GM15510 (cell line): ENCODE measurements around the gene CNNM4.

Source experiments
- POLR2A ChIP-seq: IDR thresholded peaks from 3 replicates; pipeline ENCODE4 v1.6.1; 2011; ENCODE audit warnings: borderline replicate concordance; ENCODE audit not compliant: insufficient read length; ENCODE audit errors: extremely low read depth

Gene CNNM4

GRCh38 chr2:96809951-96810782, 49.5 kb downstream of the CNNM4 start:
- no peak for TF ChIP-seq POLR2A

- no peak for TF ChIP-seq POLR2A
Measured at GRCh38 chr2:96810783-96811192, 50.1 kb downstream of the CNNM4 start.

- TF ChIP-seq POLR2A: no peak
Measured at GRCh38 chr2:96811917-96812316, 51.2 kb downstream of the CNNM4 start.

DNA sequence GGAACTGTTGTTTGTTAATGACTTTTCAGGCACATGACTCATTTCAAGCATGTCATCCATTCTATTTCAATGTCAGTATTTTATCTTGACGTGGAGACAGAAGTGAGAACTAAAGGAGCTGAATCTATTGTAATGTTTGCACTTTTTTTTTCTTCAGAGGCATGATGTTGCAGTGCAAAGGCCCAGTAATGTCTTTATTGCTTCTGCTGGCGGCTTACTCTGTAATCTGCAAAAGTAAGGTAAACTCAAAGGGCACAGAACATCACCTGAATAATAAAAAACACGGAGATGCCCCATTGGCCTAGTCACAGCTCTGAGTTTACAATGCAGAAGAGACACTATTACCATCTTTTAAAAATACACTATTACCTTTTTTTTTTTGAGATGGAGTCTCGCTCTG, 53.0 kb downstream of the CNNM4 start:
- no peak for TF ChIP-seq POLR2A

- TF ChIP-seq POLR2A: no peak
Measured at GRCh38 chr2:96815326-96816126, 54.8 kb downstream of the CNNM4 start.

- TF ChIP-seq POLR2A: peak; percentile 82
Measured at GRCh38 chr2:96816127-96816835, 55.6 kb downstream of the CNNM4 start, which contains the start of gene CNNM3. Gene CNNM3, plus strand, starts transcription at chr2:96816268. Its CDS starts 10 bp downstream, at chr2:96816278.

DNA sequence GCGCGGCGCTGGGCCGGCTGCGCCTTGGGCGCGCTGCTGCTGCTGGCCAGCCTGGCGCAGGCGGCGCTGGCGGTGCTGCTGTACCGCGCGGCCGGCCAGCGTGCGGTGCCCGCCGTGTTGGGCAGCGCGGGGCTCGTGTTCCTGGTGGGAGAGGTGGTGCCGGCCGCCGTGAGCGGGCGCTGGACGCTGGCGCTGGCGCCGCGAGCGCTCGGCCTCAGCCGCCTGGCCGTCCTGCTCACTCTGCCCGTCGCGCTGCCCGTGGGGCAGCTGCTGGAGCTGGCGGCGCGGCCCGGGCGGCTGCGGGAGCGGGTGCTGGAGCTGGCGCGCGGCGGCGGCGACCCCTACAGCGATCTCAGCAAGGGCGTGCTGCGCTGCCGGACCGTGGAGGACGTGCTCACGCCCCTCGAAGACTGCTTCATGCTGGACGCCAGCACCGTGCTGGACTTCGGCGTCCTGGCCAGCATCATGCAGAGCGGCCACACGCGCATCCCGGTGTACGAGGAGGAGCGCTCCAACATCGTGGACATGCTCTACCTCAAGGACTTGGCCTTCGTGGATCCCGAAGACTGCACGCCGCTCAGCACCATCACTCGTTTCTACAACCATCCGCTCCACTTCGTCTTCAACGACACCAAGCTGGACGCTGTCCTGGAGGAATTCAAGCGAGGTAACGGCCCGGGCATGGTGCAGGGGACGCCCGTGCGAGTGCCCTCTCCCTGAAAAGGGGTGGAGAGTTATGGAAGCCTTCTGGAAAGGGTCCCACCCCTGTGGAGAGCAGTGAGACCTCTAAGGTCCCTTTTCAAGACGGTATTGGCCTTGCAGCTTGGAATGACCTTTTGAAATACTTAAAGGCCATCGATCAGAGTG, 56.4 kb downstream of the CNNM4 start:
- TF ChIP-seq POLR2A: no peak

GRCh38 chr2:96817882-96818281, 57.2 kb downstream of the CNNM4 start:
- TF ChIP-seq POLR2A: no peak

DNA sequence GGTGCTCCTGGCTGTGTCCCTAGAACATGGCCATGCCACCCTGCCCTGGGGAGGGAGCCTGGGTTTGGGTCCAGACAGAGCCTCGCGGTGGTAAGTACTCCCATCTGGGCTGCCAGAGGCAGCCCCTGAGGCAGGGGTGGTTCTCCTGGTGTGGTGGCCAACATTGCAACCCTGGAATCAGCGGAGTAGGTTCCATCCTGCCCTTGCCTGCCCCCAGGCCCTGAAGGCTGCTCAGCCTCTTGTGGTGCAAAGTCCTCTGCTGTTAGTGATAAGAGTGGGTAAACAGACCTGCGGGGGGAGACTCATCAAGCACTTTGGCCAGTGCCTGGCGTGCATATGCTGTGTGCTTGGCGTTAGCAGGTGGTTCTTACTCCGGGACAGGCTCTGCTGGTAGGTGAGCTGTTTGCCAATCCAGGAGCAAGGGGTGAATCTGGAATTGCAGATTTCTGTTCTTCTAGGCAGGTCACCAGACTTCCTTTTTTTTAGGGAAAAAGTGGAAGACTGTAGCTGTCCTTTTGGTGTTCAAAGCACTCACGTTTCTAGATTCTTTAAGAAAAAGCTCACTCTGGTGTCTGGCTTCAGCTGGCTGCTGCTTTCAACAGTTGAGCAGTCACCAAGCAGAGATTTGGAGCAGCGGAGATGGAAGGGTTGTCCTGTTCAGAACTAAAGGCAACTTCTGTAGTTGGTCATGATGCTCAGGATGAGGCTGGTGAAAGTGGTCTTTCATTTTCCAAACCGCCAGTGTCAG, 58.6 kb downstream of the CNNM4 start:
- TF ChIP-seq POLR2A: no peak

DNA sequence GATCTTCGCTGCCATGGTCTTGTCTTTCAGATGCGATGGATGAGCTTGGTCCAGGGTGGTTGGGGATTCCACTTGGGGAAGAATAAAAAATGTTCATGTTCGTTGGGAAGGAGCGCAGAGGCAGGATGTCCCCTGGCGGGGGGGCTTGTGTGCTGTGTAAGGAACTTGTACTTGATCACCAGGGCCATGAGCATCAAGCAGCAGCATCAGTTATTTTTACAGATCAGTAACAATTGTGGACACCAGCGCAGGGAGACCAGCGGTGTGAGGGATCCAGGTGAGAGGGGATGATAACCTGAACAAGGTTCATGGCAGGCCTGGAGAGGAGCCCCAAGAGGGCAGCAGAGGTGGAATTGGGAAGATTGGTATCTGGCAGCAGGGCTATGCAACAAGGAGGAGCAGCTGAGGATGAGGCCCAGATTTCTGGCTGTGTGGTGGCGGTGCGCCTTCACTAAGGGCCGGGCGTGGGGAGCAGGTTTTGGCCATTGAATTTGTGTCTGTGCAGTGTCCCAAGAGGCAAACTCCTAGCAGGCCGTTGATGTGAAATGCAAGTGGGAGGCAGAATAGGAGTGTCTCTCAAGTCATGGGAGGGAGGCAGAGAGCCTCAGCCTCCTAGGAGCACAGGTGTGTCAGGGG, 59.3 kb downstream of the CNNM4 start:
- no peak for TF ChIP-seq POLR2A

DNA sequence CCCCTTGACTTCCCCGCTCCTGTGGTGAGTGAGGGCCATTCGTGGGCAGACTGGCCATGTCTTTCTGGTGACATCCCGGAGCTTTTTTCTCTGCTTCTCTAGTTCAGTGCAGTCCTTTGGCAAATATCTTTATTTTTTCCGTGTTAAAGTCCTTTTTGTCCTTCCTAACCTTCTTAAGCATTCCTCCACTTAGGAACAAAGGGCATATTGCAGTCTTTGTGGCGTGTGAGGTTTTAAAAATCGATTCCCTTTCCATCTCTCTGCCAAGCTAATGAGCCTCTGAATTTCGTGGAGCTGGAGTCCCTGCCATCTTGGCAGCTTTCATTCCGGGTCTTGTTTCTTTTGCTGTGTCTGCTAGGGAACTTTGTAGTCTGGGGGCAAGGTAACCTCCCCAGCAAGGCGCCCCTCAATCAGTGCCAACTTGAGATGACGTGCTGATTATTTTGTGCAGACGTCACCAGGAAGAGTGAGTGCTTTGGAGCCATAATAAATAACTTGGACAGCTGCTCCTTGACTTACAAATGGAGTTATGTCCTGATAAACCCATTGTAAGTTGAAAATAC, 60.5 kb downstream of the CNNM4 start:
- no peak for TF ChIP-seq POLR2A

DNA sequence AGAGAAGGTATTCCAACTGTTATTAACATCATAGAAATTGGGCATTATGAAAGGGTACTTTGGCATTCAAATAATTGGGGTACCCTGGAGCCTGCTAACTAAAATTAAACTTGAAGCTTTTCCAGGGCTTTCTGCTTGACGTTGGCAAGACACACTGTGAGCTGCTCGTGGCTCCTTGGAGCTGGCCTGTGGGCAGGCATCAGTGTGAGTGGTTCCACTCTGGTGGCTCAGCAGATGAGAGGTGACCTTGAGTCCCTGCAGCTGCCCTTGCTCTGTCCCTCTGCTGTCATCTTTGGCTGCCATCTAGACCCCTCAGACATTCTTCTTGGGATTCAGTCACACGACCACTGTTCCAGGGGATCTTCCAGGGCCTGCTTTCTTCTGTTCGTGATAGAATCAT, 62.1 kb downstream of the CNNM4 start:
- no peak for TF ChIP-seq POLR2A

GRCh38 chr2:96823198-96823597, 62.5 kb downstream of the CNNM4 start:
- no peak for TF ChIP-seq POLR2A

- TF ChIP-seq POLR2A: no peak
Measured at GRCh38 chr2:96824079-96824870, 63.6 kb downstream of the CNNM4 start.
